Activated naive CD8-positive, alpha-beta T cell treated with anti-CD3 and anti-CD28 coated beads, Interleukin-2, amount 10 ng/mL, durations not matched to agents 7 days and 5 days (primary cell): Measurements from ENCODE around the gene SEMA4G. TPM values are rescaled to one million over a fixed set of nuclear protein-coding genes. Genes with fewer than 3 reads are reported as not detected.

Experiments
- ATAC-seq: fragments of 150-1000 bp; cut with Tn5 transposase; one replicate; pipeline ENCODE4 v1.10.0; 2021; ENCODE audit warnings: low read depth, moderate library complexity
- POLR2A ChIA-PET: fragments of 350-600 bp; sonication (Branson Sonifier 250); formaldehyde crosslinking; loops from one replicate; lab custom pipeline; 2021; ENCODE audit warnings: antibody characterized with exemption; lab: Charles Lee
- DNase-seq: peaks from one replicate; pipeline ENCODE4 v3.0.0; 2021
- H3K27ac Mint-ChIP-seq: one replicate; pipeline ENCODE4 v1.8.0; 2022; ENCODE audit warnings: mild to moderate bottlenecking, mixed read lengths
- H3K27me3 Mint-ChIP-seq: one replicate; pipeline ENCODE4 v1.8.0; 2022; ENCODE audit warnings: mild to moderate bottlenecking, moderate library complexity, mixed read lengths
- H3K36me3 Mint-ChIP-seq: one replicate; pipeline ENCODE4 v1.8.0; 2021; ENCODE audit warnings: mild to moderate bottlenecking, mixed read lengths
- H3K4me1 Mint-ChIP-seq: one replicate; pipeline ENCODE4 v1.8.0; 2021; ENCODE audit warnings: mixed read lengths
- H3K4me3 Mint-ChIP-seq: one replicate; pipeline ENCODE4 v1.8.0; 2022; ENCODE audit warnings: mild to moderate bottlenecking, moderate library complexity, mixed read lengths
- H3K9me3 Mint-ChIP-seq: one replicate; pipeline ENCODE4 v1.8.0; 2021; ENCODE audit warnings: mixed read lengths
- total RNA-seq, 2 experiments: library from RNA; stranded (reverse); gene quantifications; one replicate each; pipeline ENCODE4 v1.2.3, GENCODE V29; 2021

SEMA4G gene
- total RNA-seq, 2 experiments from 2014 or later = 0.54 to 1.2 TPM

DNA sequence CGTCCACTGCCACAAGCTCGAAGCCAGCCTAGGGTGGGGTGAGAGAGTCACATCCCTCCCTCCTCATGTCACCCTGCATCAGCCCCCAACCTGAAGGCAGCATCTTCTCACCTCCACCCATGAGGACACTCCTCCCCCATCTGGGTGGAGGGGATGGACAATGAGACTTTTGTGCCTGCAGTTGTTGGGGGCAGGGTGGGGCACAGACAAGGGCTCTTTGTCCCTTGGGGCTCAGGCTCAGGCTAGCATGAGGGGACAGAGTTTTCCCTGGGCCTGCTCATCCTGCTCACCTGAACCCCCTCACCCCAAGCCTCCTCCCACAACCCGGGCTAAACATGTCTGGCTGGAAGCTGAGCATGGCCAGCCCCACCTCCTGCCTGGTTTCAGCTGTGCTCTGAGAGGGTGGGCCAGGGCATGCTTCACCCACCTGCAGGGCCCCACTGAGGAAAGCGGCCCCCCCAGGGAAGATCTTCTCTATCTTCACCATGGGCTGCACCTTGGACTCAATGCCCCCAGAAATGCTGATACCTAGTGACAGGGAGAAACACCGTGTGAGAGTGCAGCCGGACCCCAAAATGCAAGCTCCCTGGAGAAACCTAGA, 39.6 kb downstream of the SEMA4G start:
- Mint-ChIP-seq H3K4me1 (peaks cover 4% of the 10 kb centered on the region), H3K27me3 (no peaks in the 10 kb centered on the region), H3K9me3 (no peaks in the 10 kb centered on the region), H3K36me3 (no peaks in the 10 kb centered on the region), H3K4me3 (no peak overlapping the region), H3K27ac (no peak overlapping the region)
- POLR2A ChIA-PET = interaction anchor here (0.5 kb wide), 1 partner anchor 75 kb away, joined by 4 read pairs; no protein-coding TSS in a partner anchor
- ATAC-seq (no peak), DNase-seq (no peak)

DNA sequence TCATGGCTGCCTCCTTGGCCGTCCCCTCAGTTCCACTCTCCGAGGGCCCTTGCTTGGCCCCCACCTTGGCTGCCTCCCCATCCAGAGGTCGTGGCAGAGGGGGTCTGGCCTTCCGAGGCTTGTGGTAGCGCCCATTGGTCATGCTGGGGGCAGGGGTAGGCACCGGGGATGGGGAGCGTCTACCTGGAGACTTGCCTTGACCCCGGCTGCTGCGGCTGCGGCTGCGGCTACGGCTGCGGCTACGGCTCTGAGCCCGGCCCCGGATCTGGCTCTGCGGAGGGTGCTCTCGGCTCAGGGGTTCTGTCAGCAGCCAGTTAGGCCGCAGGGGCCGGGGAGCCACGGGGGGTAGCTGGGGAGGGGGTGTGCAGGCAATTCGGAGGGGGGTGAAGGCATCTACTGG, 41.0 kb downstream of the SEMA4G start:
- Mint-ChIP-seq H3K27ac (no peak overlapping the region), H3K4me1 (peaks cover 8% of the 10 kb centered on the region), H3K4me3 (no peak overlapping the region), H3K27me3 (peaks cover 4% of the 10 kb centered on the region), H3K9me3 (no peaks in the 10 kb centered on the region), H3K36me3 (no peaks in the 10 kb centered on the region)
- POLR2A ChIA-PET = no interaction called here
- no peak for ATAC-seq
- no peak for DNase-seq

DNA sequence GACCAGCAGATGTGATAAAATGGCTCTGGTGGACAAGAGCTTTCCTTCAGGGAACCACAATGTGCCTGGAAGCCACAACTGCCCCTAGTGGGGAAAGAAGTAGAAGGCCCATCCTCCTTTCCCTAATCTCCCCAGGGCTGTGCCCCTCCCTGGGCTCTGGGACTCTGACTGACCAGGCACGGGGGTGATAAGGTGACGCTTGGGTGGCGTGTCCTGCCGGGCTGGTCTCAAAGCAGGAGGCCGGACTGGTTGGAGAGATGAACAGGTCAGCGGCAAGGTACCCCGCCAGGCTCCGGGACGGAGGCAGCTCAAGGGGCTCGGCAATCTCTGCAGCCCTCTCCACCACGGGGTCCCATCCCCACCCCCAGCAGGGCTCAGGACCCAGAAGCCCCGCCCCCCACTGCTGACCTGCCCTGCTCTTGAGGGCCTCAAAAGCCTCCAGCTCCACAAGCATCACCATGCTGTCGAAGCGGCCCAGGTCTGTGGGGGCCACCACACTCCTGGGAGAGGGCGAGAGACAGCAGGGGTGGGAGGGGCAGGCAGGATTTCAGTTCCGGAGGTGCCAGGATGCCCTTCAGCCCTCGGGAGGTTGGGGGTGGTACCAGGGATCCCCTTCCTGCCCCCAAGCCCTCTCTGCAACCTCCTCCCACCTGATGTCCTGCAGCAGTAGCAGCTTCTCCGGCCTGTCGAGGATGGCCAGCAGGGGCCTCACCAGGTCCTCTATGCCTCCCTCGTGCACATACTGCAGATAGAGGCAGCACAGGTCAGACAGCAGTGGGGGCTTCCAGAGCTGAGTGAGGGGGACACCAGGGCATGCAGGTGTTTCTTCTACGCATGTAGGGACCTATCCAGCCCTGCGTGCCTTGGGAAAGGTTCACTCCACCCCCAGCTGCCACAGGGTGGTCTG, 42.5 kb downstream of the SEMA4G start:
- DNase-seq (no peak), ATAC-seq (no peak)
- Mint-ChIP-seq H3K36me3 (no peaks in the 10 kb centered on the region), H3K4me3 (no peak overlapping the region), H3K27ac (no peak overlapping the region), H3K4me1 (peaks cover 9% of the 10 kb centered on the region), H3K9me3 (no peaks in the 10 kb centered on the region), H3K27me3 (peaks cover 14% of the 10 kb centered on the region)
- POLR2A ChIA-PET = interaction anchor here (0.6 kb wide), 1 partner anchor 534 kb away, joined by 4 read pairs; no protein-coding TSS in a partner anchor

DNA sequence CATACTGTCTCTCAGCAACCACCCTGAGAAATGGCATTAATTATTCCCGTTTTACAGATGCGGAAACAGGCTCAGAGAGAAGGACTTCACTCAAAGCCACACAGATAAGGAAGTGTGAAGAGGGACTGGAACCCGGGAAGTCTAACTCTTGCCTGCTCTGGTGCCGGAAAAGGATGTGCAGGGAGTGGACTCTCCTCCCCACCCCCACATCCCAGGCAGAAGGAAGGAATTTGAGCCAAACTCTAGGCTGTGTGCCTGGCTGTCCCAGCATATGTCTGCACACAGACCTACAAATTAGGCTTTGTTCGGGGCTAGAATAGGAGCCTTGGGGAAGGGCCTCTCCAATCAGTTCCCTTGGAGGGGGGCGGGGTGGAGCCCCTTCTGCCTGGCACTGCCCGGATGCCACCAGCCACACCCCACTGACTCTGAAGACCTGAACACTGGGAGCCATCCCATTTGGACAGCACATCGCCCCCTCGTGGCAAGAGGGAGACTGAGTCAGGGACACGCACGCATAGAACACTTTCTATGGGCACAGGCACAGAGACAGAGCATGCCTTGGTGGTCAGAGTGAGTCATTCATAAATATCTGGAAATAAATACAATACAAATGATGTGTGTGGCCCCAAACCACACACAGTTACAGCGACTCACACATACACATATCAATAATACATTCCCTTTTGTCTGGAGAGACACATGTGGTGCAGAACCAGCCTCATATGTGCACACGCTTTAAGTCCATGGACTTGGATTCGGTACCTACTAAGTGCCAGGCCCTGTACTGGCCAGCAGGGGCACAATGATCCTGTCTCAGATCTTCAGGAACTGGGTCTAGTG, 43.4 kb downstream of the SEMA4G start:
- Mint-ChIP-seq H3K4me1 (peaks cover 9% of the 10 kb centered on the region), H3K9me3 (no peaks in the 10 kb centered on the region), H3K27me3 (peaks cover 23% of the 10 kb centered on the region), H3K4me3 (no peak overlapping the region), H3K27ac (no peak overlapping the region), H3K36me3 (no peaks in the 10 kb centered on the region)
- POLR2A ChIA-PET = no interaction called here
- ATAC-seq (peak; percentile 91), DNase-seq (peak; percentile 79)

DNA sequence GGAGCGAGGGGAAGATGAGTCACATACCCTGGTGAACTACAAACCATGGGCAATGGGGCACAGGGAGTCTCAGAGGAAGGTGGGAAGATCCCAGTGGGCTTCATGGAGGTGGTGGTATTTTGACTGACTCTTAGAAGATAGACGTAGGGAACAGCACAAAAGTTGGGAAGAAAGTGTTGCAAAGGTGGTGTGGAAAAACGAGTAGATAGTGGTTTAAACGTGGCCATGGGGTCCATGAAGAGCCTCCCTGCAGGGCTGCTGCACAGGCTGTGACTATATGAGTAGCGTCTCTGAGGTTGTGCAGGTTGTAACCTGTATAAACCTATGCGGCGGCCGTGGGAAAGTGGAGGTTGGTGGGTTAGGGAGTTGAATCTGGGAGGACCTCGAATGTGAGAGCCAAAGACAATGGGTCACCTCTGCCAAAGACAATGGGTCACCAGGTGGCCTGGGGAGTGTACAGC, 44.1 kb downstream of the SEMA4G start:
- H3K36me3 Mint-ChIP-seq = no peaks in the 10 kb centered on the region
- H3K27ac Mint-ChIP-seq = no peak overlapping the region
- no peaks in the 10 kb centered on the region for H3K9me3 Mint-ChIP-seq
- peaks cover 28% of the 10 kb centered on the region for H3K27me3 Mint-ChIP-seq
- no peak overlapping the region for H3K4me3 Mint-ChIP-seq
- ATAC-seq = no peak
- POLR2A ChIA-PET = interaction anchor here (3.4 kb wide), 1 partner anchor 16 kb away, joined by 15 read pairs; no protein-coding TSS in a partner anchor
- no peak for DNase-seq
- H3K4me1 Mint-ChIP-seq = peaks cover 10% of the 10 kb centered on the region

DNA sequence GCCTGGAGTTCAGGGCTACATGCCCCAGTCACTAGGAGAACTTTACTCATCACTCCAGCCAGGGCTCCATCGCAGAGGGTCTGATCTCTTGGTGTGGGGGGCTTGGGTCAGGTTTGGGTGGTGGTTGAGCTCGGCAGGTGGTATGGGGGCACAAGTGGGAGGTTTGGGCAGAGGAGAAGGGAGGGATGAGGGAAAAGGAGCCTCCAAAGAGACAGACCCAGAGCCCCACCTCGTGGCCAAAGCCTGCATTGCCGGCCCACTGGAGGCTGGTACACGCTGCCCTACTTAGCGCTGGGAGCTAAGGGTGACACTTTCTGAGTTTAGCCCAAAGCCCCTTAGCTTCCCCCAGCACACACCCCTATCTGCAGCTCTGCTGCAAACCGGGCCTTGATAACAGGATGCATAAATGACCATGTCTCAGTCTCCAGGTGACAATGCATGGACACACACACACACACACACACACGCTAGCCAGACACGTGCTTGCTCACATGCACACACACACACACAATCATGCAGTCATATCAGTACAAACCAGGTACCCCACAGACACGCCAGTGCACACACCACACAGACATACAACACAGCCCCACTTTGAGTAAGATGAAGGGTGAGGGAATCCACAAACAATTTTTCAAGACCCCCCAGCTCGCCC, 45.1 kb downstream of the SEMA4G start:
- Mint-ChIP-seq H3K27me3 (peaks cover 31% of the 10 kb centered on the region), H3K9me3 (no peaks in the 10 kb centered on the region), H3K36me3 (no peaks in the 10 kb centered on the region), H3K4me1 (peaks cover 13% of the 10 kb centered on the region), H3K27ac (no peak overlapping the region), H3K4me3 (no peak overlapping the region)
- ATAC-seq (no peak), DNase-seq (peak; percentile 84)
- POLR2A ChIA-PET = interaction anchor here (1.0 to 3.4 kb wide), 3 partner anchors 12 to 18 kb away, joined by 3 to 15 read pairs (median 4); no protein-coding TSS in a partner anchor

DNA sequence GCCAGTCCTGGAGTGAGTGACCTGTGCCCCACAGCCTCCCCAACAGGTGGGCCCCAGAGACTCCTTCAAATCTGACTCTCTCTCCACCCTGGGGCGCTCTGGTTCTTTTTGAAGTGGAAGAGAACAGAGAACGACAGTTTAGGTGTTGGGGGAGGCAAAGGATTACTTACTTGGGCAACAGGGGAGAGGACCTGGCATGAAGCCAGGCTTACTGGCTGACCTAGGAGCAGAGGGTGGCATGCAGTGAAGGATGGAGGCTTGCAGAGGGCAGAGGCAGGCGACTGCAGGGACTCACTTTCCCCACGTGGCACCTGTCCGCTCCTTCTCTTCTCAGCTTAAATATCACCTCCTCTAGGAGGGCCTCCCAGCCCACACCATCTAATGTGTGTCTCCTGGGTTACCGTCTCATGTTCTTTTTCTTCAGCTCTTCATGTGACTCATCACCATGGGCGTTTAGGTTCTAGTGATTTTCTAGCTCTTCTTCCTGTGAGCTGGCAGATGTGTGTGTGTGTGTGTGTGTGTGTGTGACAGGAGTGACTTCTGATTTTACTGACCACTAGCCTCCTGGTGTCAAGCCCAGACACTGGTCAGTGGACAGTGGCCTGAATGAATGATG, 45.8 kb downstream of the SEMA4G start:
- H3K4me3 Mint-ChIP-seq = no peak overlapping the region
- no peak for ATAC-seq
- H3K27ac Mint-ChIP-seq = no peak overlapping the region
- H3K9me3 Mint-ChIP-seq = no peaks in the 10 kb centered on the region
- peaks cover 14% of the 10 kb centered on the region for H3K4me1 Mint-ChIP-seq
- H3K27me3 Mint-ChIP-seq = peaks cover 37% of the 10 kb centered on the region
- POLR2A ChIA-PET = interaction anchor here (0.9 to 3.4 kb wide), 4 partner anchors 11 to 17 kb away, joined by 3 to 15 read pairs (median 4); partner anchors contain the start of genes PDZD7 and SFXN3
- no peak for DNase-seq
- H3K36me3 Mint-ChIP-seq = no peaks in the 10 kb centered on the region

DNA sequence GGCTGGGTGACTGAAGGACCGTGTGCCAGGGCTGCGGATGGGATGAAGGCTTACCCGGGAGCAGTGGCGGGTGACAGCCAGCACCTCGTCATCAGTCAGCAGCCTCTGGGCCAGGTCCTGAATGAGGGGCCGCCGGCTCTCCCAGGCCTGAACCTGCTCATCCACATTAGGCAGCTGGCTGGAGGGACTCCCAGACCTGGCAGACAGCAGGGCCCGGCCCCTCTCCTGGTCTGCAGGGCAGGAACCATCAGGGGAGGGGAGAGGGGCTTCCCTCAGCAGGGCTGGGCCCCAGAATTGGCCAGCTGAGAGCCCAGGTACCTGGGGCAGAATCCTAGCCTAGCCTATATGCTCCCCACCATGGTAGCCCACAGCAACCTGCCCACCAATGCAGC, 46.3 kb downstream of the SEMA4G start:
- H3K4me1 Mint-ChIP-seq = peaks cover 14% of the 10 kb centered on the region
- H3K4me3 Mint-ChIP-seq = no peak overlapping the region
- no peak overlapping the region for H3K27ac Mint-ChIP-seq
- ATAC-seq (no peak), DNase-seq (no peak)
- peaks cover 37% of the 10 kb centered on the region for H3K27me3 Mint-ChIP-seq
- H3K9me3 Mint-ChIP-seq = no peaks in the 10 kb centered on the region
- no peaks in the 10 kb centered on the region for H3K36me3 Mint-ChIP-seq
- POLR2A ChIA-PET = interaction anchor here (0.9 to 3.4 kb wide), 2 partner anchors 15 to 18 kb away, joined by 3 to 15 read pairs; partner anchors contain the start of genes PDZD7 and SFXN3

DNA sequence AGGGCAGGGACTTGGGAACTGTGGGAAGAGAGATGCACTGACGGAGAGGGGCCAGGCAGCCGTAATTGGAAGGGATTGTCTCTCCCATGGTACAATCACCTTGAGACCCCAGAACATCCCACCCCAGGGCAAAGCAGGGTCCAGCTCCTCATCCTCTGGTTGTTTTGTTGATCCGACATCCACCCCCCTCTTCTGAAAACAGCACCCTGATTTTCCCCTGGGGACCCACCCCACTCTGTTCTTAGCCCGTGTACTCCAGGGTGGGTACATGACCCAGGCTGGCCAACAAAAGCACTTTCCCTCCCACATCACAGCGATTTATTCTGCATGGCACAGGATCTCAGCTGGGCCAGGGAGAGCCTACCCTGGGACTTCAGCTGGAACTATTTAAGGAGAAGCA, 47.5 kb downstream of the SEMA4G start:
- no peak overlapping the region for H3K27ac Mint-ChIP-seq
- H3K9me3 Mint-ChIP-seq = no peaks in the 10 kb centered on the region
- peaks cover 14% of the 10 kb centered on the region for H3K4me1 Mint-ChIP-seq
- no peak overlapping the region for H3K4me3 Mint-ChIP-seq
- peaks cover 43% of the 10 kb centered on the region for H3K27me3 Mint-ChIP-seq
- DNase-seq = no peak
- H3K36me3 Mint-ChIP-seq = no peaks in the 10 kb centered on the region
- POLR2A ChIA-PET = interaction anchor here (1.0 to 3.4 kb wide), 2 partner anchors 14 to 19 kb away, joined by 3 to 15 read pairs; partner anchors contain the start of genes PDZD7 and SFXN3
- no peak for ATAC-seq

DNA sequence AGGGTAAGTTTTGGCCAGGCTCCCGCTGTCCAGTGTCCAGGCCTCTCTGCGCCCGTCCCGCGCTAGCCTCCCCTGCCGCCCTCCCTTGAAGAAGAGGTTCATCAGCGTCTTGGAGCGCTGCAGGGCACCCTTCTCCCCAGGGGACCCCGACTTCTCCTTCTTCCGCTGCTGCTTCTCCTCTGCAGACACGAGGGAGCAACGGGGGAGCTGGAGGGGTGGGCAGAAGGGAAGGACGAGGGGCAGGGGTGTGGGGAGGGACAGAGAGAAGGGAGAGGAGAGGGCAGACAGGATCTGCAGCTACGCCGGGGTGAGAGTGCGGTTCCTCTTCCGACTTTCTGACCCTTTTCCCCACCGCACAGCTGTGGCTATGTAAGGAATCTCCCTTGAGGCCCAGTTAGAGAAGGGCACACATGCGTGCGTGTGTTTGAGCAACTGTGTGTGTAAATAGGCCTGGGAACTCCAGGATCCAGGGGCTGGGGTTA, 48.9 kb downstream of the SEMA4G start:
- Mint-ChIP-seq H3K9me3 (no peaks in the 10 kb centered on the region), H3K4me1 (peaks cover 12% of the 10 kb centered on the region), H3K36me3 (no peaks in the 10 kb centered on the region), H3K27me3 (peaks cover 45% of the 10 kb centered on the region), H3K4me3 (no peak overlapping the region), H3K27ac (no peak overlapping the region)
- DNase-seq (no peak), ATAC-seq (no peak)
- POLR2A ChIA-PET = interaction anchor here (1.9 kb wide), 1 partner anchor 20 kb away, joined by 6 read pairs; no protein-coding TSS in a partner anchor

DNA sequence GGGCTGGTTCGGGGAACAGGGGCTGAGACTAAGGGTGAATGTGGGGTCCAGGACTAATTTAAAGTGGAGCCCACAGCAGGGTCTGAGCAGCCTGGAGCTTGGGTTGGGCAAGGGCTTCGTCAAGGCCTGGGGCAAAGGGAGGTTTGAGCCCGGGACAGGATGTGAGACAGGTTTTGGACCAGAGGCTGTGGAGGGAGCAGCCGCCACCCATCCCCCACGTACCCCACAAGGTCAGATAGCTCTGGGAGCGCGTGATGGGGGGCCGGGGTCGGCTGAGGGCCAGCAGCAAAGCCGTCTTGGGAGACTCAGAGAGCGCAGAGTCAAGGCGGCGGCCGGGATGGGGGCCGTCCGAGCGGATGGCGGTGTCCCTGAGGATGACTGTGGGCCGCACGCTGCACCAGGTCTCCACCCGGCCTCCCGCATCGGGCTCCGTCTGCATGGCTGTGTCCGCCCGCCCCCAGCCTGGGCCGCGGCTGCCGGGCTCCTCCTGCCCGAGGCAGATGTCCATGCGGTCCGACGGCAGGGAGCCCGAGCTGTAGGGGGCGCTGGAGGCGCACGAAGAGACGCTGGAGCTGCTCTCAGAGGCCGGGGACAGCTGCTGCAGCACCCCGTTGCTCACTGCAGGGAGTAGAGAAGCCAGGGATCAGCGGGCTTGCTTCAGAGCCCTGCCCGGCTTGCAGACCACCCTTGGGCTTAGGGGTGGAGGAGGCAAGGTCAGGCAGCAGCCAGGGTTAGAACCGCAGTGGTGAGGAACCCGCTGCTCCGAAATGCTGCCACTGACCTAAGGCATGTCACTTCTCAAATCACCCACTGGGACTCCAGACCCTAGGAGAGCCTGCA, 49.5 kb downstream of the SEMA4G start:
- Mint-ChIP-seq H3K9me3 (no peaks in the 10 kb centered on the region), H3K36me3 (no peaks in the 10 kb centered on the region), H3K27me3 (peaks cover 45% of the 10 kb centered on the region), H3K27ac (no peak overlapping the region), H3K4me3 (no peak overlapping the region), H3K4me1 (peaks cover 10% of the 10 kb centered on the region)
- DNase-seq (peak; percentile 85), ATAC-seq (peak; percentile 89)
- POLR2A ChIA-PET = interaction anchor here (0.6 to 1.9 kb wide), 2 partner anchors 16 to 20 kb away, joined by 4 to 6 read pairs; no protein-coding TSS in a partner anchor
